SU-DHL-6 (cell line): ENCODE data around the gene PHLDA1.
A peak's percentile ranks its signal among the peaks of the same experiment; 100 is the strongest.

Source experiments
- H2AFZ ChIP-seq: fragments of 200-600 bp; sonication (generic); 2 replicates; pipeline ENCODE4 v1.6.1; 2014; ENCODE audit warnings: low read depth, mild to moderate bottlenecking, moderate library complexity, mixed read lengths, antibody characterized with exemption, low read length; ENCODE audit not compliant: severe bottlenecking
- H3F3A ChIP-seq: fragments of 200-600 bp; shearing (Covaris generic); 2 replicates; pipeline ENCODE4 v1.6.0; 2016; ENCODE audit warnings: antibody characterized with exemption, mild to moderate bottlenecking; ENCODE audit not compliant: insufficient read depth
- H3K27ac ChIP-seq: fragments of 200-600 bp; sonication (generic); 2 replicates; pipeline ENCODE4 v1.5.1; 2016; ENCODE audit warnings: low read depth, mild to moderate bottlenecking, low read length, moderate library complexity, mixed read lengths
- H3K27me3 ChIP-seq: fragments of 200-600 bp; sonication (generic), shearing (Covaris generic); 2 replicates; pipeline ENCODE4 v1.6.0; 2014; ENCODE audit warnings: mild to moderate bottlenecking, low read length
- H3K36me3 ChIP-seq: fragments of 200-600 bp; sonication (generic); 2 replicates; pipeline ENCODE4 v1.6.1; 2014; ENCODE audit warnings: mild to moderate bottlenecking, low read length, mixed read lengths
- H3K4me2 ChIP-seq: fragments of 300-600, 200-600 bp; shearing (Covaris generic), sonication (generic); 2 replicates; pipeline ENCODE4 v1.6.0; 2014; ENCODE audit warnings: low read length, low read depth, mild to moderate bottlenecking; ENCODE audit not compliant: poor library complexity, severe bottlenecking
- H3K4me3 ChIP-seq: fragments of 200-600 bp; sonication (generic); 2 replicates; pipeline ENCODE4 v1.5.1; 2014; ENCODE audit warnings: antibody characterized with exemption, low read length, mild to moderate bottlenecking, mixed read lengths; ENCODE audit not compliant: insufficient read depth, poor library complexity, severe bottlenecking
- H3K79me2 ChIP-seq: fragments of 200-600 bp; sonication (generic); 2 replicates; pipeline ENCODE4 v1.6.1; 2014; ENCODE audit warnings: mild to moderate bottlenecking, low read length, moderate library complexity; ENCODE audit not compliant: insufficient read depth
- H3K9ac ChIP-seq: fragments of 200-600 bp; sonication (generic); 2 replicates; pipeline ENCODE4 v1.7.0; 2014; ENCODE audit warnings: mild to moderate bottlenecking, low read length
- H3K9me2 ChIP-seq: fragments of 200-600 bp; sonication (generic); replicated peaks from 2 replicates; pipeline ENCODE4 v1.6.1; 2014; ENCODE audit warnings: low read length; ENCODE audit not compliant: insufficient read depth
- H3K9me3 ChIP-seq: fragments of 200-600 bp; sonication (generic); 2 replicates; pipeline ENCODE4 v1.6.1; 2014; ENCODE audit warnings: low read length, mixed read lengths; ENCODE audit not compliant: insufficient read depth
- H4K20me1 ChIP-seq: fragments of 200-600 bp; sonication (generic); 2 replicates; pipeline ENCODE4 v1.6.1; 2014; ENCODE audit warnings: low read depth, mild to moderate bottlenecking, antibody characterized with exemption, low read length, moderate library complexity, mixed read lengths
- EZH2phosphoT487 ChIP-seq: fragments of 200-600 bp; sonication (generic), shearing (Covaris generic); conservative IDR thresholded peaks from 2 replicates; pipeline ENCODE4 v1.6.1; 2018; ENCODE audit warnings: mild to moderate bottlenecking, antibody characterized with exemption, low read length, moderate library complexity, mixed read lengths
- TF ChIP-seq, protein P1 (sequence below): fragments of 200-600 bp; sonication (generic); IDR thresholded peaks from one replicate; pipeline ENCODE4 v1.5.1; 2017; ENCODE audit warnings: antibody characterized with exemption, mild to moderate bottlenecking, low read length, moderate library complexity; ENCODE audit not compliant: insufficient read depth, poor library complexity, severe bottlenecking

PHLDA1 gene

DNA sequence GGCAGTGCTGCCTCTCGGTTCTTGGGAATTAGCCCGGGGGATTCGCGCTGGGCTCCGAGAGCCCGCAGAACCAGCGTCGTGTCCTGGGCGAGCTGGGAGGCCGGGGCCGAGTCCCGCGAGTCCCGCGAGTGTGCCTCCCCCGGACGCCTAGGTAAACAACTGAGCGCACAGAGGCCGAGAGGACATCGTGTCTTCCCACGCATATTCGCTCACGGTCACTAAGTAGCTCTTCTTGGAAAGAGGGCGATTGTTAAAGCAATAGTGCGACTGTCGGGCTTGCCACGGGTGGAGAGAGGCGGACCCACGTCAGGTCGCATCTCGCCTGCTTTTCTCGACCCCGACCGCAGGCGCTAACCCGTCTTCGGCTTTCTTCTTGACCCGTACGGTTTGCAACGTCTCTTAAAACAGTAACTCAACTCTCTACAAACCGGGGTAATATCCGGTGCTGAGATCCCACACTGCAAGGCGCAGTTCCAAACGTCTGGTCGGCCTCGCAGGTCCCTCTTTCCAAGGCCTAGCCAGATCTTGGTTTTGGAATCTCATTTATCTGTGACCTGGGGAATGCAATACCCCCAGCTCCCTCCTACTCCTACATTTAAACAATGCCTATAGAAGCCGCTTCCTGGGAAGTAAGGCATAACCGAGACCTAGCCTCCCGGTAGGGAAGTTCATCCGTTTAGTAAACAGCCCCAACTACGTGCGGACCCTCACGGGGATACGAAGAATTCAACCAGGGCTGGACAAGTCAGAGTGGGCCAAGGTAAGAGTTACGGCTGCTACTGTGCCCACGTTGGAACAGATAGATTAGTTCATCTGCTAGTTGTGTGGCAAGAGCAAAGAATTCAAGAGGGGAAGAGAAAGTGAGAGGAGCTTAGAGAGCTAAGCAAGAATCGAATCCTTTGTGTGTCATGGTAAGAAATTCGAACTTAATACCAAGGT is 736 bp upstream of the PHLDA1 start:
- Histone ChIP-seq H4K20me1 (no peaks in the 10 kb centered on the region), H3K4me3 (peak overlapping the region; percentile 73), H3F3A (peaks cover 17% of the 10 kb centered on the region), H3K9me2 (no peaks in the 10 kb centered on the region), H2AFZ (peak overlapping the region; percentile 96), H3K36me3 (no peaks in the 10 kb centered on the region), H3K27ac (no peak overlapping the region), H3K9me3 (no peaks in the 10 kb centered on the region), H3K9ac (peak overlapping the region; percentile 77), H3K4me2 (peak overlapping the region; percentile 87), H3K27me3 (no peaks in the 10 kb centered on the region), H3K79me2 (no peaks in the 10 kb centered on the region)
- no peak for TF ChIP-seq EZH2phosphoT487
- TF ChIP-seq, protein P1, sequence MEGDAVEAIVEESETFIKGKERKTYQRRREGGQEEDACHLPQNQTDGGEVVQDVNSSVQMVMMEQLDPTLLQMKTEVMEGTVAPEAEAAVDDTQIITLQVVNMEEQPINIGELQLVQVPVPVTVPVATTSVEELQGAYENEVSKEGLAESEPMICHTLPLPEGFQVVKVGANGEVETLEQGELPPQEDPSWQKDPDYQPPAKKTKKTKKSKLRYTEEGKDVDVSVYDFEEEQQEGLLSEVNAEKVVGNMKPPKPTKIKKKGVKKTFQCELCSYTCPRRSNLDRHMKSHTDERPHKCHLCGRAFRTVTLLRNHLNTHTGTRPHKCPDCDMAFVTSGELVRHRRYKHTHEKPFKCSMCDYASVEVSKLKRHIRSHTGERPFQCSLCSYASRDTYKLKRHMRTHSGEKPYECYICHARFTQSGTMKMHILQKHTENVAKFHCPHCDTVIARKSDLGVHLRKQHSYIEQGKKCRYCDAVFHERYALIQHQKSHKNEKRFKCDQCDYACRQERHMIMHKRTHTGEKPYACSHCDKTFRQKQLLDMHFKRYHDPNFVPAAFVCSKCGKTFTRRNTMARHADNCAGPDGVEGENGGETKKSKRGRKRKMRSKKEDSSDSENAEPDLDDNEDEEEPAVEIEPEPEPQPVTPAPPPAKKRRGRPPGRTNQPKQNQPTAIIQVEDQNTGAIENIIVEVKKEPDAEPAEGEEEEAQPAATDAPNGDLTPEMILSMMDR = no peak

DNA sequence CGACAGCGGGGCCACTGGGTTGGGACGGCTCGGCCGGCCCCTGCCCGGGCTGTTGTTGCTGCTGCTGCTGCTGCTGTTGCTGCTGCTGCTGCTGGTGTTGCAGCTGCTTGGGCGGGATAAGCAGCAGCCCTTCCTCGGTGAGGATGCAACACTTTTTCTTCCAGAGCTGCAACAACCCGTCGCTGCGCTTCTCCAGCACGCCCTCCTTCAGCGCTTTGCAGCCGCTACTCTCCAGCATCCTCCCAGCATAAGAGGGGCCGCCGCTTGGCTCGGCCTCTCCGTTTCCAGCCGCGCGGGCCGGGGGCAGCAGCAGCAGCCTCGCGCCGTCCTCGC is 529 bp downstream of the PHLDA1 start:
- H3K27ac ChIP-seq = no peak overlapping the region
- no peaks in the 10 kb centered on the region for H3K9me3 ChIP-seq
- H2AFZ ChIP-seq = peak overlapping the region; percentile 96
- H3K36me3 ChIP-seq = no peaks in the 10 kb centered on the region
- H3K9ac ChIP-seq = peak overlapping the region; percentile 77
- no peaks in the 10 kb centered on the region for H3K79me2 ChIP-seq
- H3K27me3 ChIP-seq = no peaks in the 10 kb centered on the region
- no peaks in the 10 kb centered on the region for H3K9me2 ChIP-seq
- peak overlapping the region; percentile 73 for H3K4me3 ChIP-seq
- H3F3A ChIP-seq = peaks cover 15% of the 10 kb centered on the region
- TF ChIP-seq, protein P1 = no peak
- TF ChIP-seq EZH2phosphoT487 = no peak
- no peaks in the 10 kb centered on the region for H4K20me1 ChIP-seq
- peak overlapping the region; percentile 87 for H3K4me2 ChIP-seq

DNA sequence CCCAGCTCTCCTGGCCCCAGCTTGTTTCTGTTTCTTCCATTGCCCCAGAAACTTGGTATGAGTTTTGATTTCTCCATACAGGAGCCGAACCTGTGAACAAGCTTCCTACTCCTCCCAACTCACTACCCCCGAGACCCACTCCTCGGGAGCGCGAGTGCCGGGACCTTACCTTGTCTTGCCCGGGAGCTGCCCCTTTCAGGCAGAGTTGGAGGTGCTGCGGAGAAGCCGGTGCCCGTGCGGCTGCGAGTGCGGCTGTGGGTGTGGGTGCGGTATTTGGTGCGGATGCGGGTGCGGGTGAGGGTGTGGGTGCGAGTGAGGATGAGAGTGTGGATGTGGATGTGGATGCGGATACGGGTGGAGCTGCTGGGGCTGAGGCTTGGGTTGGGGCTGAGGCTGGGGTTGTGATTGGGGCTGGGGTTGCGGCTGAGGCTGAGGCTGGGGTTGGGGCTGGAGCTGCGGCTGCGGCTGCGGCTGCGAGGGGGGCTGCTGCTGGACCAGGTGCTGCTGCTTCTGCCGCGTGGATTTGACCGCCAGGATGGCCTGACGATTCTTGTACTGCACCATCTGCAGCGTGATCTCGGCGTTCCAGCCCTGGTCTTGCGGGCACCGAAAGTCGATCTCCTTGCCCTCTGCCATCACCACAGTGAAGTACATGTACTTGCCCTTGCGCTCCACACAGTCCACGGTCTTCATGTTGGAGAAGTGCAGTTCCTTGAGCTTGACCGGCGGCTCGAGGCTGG is 1.1 kb downstream of the PHLDA1 start:
- Histone ChIP-seq H3K4me3 (peak overlapping the region; percentile 73), H3K36me3 (no peaks in the 10 kb centered on the region), H2AFZ (peak overlapping the region; percentile 96), H3K27me3 (no peaks in the 10 kb centered on the region), H3K79me2 (no peaks in the 10 kb centered on the region), H3K4me2 (peak overlapping the region; percentile 87), H4K20me1 (no peaks in the 10 kb centered on the region), H3K27ac (no peak overlapping the region), H3K9ac (peak overlapping the region; percentile 77), H3K9me3 (no peaks in the 10 kb centered on the region), H3F3A (peaks cover 15% of the 10 kb centered on the region), H3K9me2 (no peaks in the 10 kb centered on the region)
- TF ChIP-seq, protein P1 = no peak
- no peak for TF ChIP-seq EZH2phosphoT487
